ENCODE measurements around the gene DBP.

GRCh38 chr19:48645620-48646000, 8.4 kb upstream of the DBP start:
- no peak for TF ChIP-seq CTCF (IDR thresholded peaks at IDR 0.05)
- no peak for TF ChIP-seq POLR2A (IDR thresholded peaks at IDR 0.05)
